Keratinocyte (primary cell): ENCODE results near the gene IFNA21. TPM values are rescaled to one million over a fixed set of nuclear protein-coding genes. Genes with fewer than 3 reads are reported as not detected.
A peak's percentile ranks its signal among the peaks of the same experiment; 100 is the strongest.
"Not testable (repeated sequence)": the region's sequence is repeated elsewhere in the genome, so short reads cannot be mapped to it uniquely, and the experiment has no call there.

ENCODE experiments used
- DNase-seq: peaks from one replicate; pipeline ENCODE4 v3.0.0-alpha.2; 2011; ENCODE audit warnings: low read depth, missing footprints, low spot score
- FAIRE-seq: peaks from 2 replicates; lab custom pipeline; 2011; peaks lifted over from hg19 to GRCh38; lab: Jason Lieb, UNC
- H2AFZ ChIP-seq: 2 replicates; pipeline ENCODE4 v1.6.0; 2012; ENCODE audit warnings: low read length, control low read depth, inconsistent platforms; ENCODE audit not compliant: control insufficient read depth
- H3K27ac ChIP-seq: 2 replicates; pipeline ENCODE4 v1.5.1; 2011; ENCODE audit warnings: low read length; ENCODE audit not compliant: control insufficient read depth, insufficient read depth
- H3K27me3 ChIP-seq: 3 replicates; pipeline ENCODE4 v1.6.0; 2011; ENCODE audit warnings: low read length; ENCODE audit not compliant: control insufficient read depth, insufficient read depth; ENCODE audit errors: extremely low read depth
- H3K36me3 ChIP-seq, 2 experiments: 2 replicates in 1 of 2; 3 replicates in 1 of 2; pipeline ENCODE4 v1.5.1; 2011; ENCODE audit warnings: low read length in 2 of 2, mild to moderate bottlenecking in 1 of 2; ENCODE audit not compliant: control insufficient read depth in 2 of 2, insufficient read depth in 2 of 2; ENCODE audit errors: extremely low read depth in 1 of 2
- H3K4me1 ChIP-seq: 3 replicates; pipeline ENCODE4 v1.5.1; 2011; ENCODE audit warnings: low read length; ENCODE audit not compliant: control insufficient read depth, insufficient read depth; ENCODE audit errors: extremely low read depth
- H3K4me2 ChIP-seq: 3 replicates; pipeline ENCODE4 v1.6.0; 2011; ENCODE audit warnings: low read depth, low read length; ENCODE audit not compliant: control insufficient read depth, insufficient read depth; ENCODE audit errors: extremely low read depth
- H3K4me3 ChIP-seq, 3 experiments: fragments of 200-600 bp in 1 of 3; sonication (generic) in 1 of 3; 2 replicates in 2 of 3; 3 replicates in 1 of 3; pipeline ENCODE4 v1.5.1; 2011 to 2016; ENCODE audit warnings: low read length in 3 of 3, mild to moderate bottlenecking in 3 of 3, control low read depth in 2 of 3, inconsistent platforms in 1 of 3, low read depth in 1 of 3, mixed read lengths in 1 of 3, mixed run types in 1 of 3, moderate library complexity in 1 of 3; ENCODE audit not compliant: control insufficient read depth in 2 of 3, insufficient read depth in 2 of 3; ENCODE audit errors: extremely low read depth in 1 of 3
- H3K79me2 ChIP-seq: 2 replicates; pipeline ENCODE4 v1.6.0; 2012; ENCODE audit warnings: low read length; ENCODE audit not compliant: control insufficient read depth, insufficient read depth
- H3K9ac ChIP-seq: 3 replicates; pipeline ENCODE4 v1.6.0; 2011; ENCODE audit warnings: low read length; ENCODE audit not compliant: control insufficient read depth, insufficient read depth; ENCODE audit errors: extremely low read depth
- H3K9me1 ChIP-seq: 3 replicates; pipeline ENCODE4 v1.6.0; 2011; ENCODE audit warnings: low read length; ENCODE audit not compliant: control insufficient read depth, insufficient read depth; ENCODE audit errors: extremely low read depth
- H3K9me3 ChIP-seq: 2 replicates; pipeline ENCODE4 v1.5.1; 2012; ENCODE audit warnings: low read depth, low read length; ENCODE audit not compliant: control insufficient read depth
- H4K20me1 ChIP-seq: 3 replicates; pipeline ENCODE4 v1.6.0; 2011; ENCODE audit warnings: low read length; ENCODE audit not compliant: control insufficient read depth, insufficient read depth; ENCODE audit errors: extremely low read depth
- dilution Hi-C: fragments of 300-500 bp; cut with MboI; formaldehyde crosslinking; loops from one replicate; pipeline ENCODE4 v1.7.0; 2020; ENCODE audit warnings: low sequenced_read_pairs; ENCODE audit not compliant: extremely low pct_ligation_motif_present
- polyA minus RNA-seq, 3 experiments: library from RNA; depleted of rRNA, polyadenylated mRNA; stranded (reverse); fragments of >200 nt; gene quantifications; 1 replicate in 1 of 3; 2 replicates in 1 of 3; 3 replicates in 1 of 3; pipeline ENCODE4 v1.2.3, GENCODE V29; 2011
- polyA plus RNA-seq, 5 experiments: library from polyadenylated mRNA; depleted of rRNA in 3 of 5; stranded (reverse) in 3 of 5; stranded (forward) in 1 of 5; unstranded in 1 of 5; fragments of >200 nt; gene quantifications; 1 replicate in 1 of 5; 2 replicates in 3 of 5; 3 replicates in 1 of 5; pipeline versions ENCODE4 v1.2.1 to v1.2.3, GENCODE V29; 2011 to 2012; ENCODE audit warnings: missing spikeins in 2 of 5, low read depth in 1 of 5, low replicate concordance in 1 of 5
- TF ChIP-seq, protein P1 (sequence below), 3 experiments: IDR thresholded peaks in 1 of 3; conservative IDR thresholded peaks in 1 of 3; optimal IDR thresholded peaks in 1 of 3; 2 replicates in 2 of 3; 3 replicates in 1 of 3; pipeline versions ENCODE3 to v1.5.1; 2011; ENCODE audit warnings: low read length in 3 of 3, mild to moderate bottlenecking in 3 of 3, moderate library complexity in 2 of 3, control low read depth in 1 of 3, inconsistent platforms in 1 of 3; ENCODE audit not compliant: insufficient read depth in 2 of 3; ENCODE audit errors: extremely low read depth in 1 of 3

The IFNA21 gene
- polyA plus RNA-seq (not detected in 3 replicates), polyA minus RNA-seq (not detected in 3 replicates)
- not detected for polyA plus RNA-seq (2011; ENCODE audit: low read depth)
- not detected in 2 replicates for polyA plus RNA-seq (2011; cell fraction: cytosol; rRNA removed)
- not detected in 2 replicates for polyA plus RNA-seq (2011; cell fraction: nucleus; rRNA removed)
- not detected in 2 replicates for polyA plus RNA-seq (2012; ENCODE audit: low replicate concordance)
- polyA minus RNA-seq (2011; cell fraction: cytosol; rRNA and poly(A)+ RNA removed) = not detected
- not detected in 2 replicates for polyA minus RNA-seq (2011; cell fraction: nucleus; rRNA and poly(A)+ RNA removed)

DNA sequence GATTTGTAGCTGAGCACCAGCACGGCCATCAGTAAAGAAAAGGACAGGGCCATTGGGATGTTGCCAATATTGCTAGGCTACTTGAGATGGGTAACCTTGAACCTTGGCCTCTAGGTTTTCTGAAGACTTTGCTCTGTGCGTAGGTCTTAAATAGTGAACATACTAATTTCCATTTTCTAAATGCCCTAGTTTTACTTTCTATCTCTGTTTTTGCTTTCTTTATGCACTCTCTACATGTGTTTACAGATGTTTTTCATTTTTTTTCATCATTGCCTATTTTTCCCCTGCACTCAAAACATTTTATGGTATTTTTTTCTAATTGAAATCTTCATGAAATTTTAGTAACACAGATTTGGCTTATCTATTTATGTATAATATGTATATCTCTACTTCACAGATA is at the start of gene IFNA21:
TSS of gene IFNA21 (minus strand) at position 101 of the 400 bp plus-strand sequence. CDS start at position 53, 48 bp downstream.
- FAIRE-seq, H3K4me2 ChIP-seq, H3K9me1 ChIP-seq, dilution Hi-C loops, H3K9ac ChIP-seq, H3K27me3 ChIP-seq, H3K79me2 ChIP-seq, H3K36me3 ChIP-seq, DNase-seq, H3K27ac ChIP-seq, H2AFZ ChIP-seq, H3K4me3 ChIP-seq, H3K9me3 ChIP-seq, H4K20me1 ChIP-seq, H3K4me1 ChIP-seq: not testable (repeated sequence)

DNA sequence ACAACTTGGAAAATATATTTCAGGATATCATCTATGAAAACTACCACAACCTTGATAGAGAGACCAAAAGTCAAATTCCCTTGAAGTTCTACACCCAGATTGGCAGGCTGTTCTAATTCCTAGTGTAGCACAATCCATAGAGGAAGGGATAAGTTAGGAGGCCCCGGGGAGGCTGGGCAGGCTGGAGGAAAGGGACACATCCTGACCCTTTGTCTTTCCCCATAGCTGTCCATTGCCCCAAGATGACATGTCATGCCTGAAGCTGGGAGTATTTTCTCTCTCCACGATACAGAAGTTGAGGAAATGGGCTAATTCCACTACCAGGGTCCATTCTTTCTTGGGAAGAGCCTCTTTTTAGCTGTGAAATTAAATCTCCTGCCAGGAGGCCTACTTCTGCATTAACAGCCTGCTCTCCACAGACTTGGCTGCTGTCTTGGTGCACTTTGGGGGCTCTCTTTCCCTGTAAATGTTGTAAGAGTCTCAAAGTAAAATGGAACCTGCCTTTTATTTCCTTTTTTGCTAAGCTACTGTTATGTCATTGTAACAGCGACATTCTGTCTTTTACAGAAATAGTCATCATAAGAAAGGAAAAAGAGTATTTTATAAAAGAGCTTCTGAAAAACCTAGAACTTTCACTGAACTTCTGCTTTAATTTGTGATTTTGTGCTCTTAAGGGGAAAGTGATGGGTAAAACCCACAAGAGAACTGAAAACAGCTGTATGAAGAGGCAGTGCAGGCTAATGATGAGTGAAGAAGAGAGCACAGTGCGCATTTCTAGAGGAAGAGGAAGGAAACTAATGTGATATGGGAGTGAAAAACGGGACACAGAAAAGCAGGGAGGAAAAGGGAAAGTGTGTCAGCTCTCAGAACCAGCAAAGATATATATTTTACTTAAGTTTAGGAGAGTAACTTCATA is 47.2 kb upstream of the IFNA21 start:
- dilution Hi-C loops, H4K20me1 ChIP-seq, H3K79me2 ChIP-seq, H2AFZ ChIP-seq, DNase-seq, H3K4me2 ChIP-seq, H3K9me3 ChIP-seq, H3K27ac ChIP-seq, H3K4me1 ChIP-seq, H3K27me3 ChIP-seq, H3K9me1 ChIP-seq, H3K4me3 ChIP-seq, H3K9ac ChIP-seq, H3K36me3 ChIP-seq: not testable (repeated sequence)
- TF ChIP-seq, protein P1, sequence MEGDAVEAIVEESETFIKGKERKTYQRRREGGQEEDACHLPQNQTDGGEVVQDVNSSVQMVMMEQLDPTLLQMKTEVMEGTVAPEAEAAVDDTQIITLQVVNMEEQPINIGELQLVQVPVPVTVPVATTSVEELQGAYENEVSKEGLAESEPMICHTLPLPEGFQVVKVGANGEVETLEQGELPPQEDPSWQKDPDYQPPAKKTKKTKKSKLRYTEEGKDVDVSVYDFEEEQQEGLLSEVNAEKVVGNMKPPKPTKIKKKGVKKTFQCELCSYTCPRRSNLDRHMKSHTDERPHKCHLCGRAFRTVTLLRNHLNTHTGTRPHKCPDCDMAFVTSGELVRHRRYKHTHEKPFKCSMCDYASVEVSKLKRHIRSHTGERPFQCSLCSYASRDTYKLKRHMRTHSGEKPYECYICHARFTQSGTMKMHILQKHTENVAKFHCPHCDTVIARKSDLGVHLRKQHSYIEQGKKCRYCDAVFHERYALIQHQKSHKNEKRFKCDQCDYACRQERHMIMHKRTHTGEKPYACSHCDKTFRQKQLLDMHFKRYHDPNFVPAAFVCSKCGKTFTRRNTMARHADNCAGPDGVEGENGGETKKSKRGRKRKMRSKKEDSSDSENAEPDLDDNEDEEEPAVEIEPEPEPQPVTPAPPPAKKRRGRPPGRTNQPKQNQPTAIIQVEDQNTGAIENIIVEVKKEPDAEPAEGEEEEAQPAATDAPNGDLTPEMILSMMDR (optimal IDR thresholded peaks at IDR 0.05 in 1 of 3, IDR thresholded peaks at IDR 0.05 in 1 of 3, conservative IDR thresholded peaks at IDR 0.05 in 1 of 3; ENCODE audit: extremely low read depth in 1 of 3, insufficient read depth in 2 of 3, low read length in 3 of 3) = peak; percentile 23 to 58 (median 43)
- peak; percentile 57 for FAIRE-seq

DNA sequence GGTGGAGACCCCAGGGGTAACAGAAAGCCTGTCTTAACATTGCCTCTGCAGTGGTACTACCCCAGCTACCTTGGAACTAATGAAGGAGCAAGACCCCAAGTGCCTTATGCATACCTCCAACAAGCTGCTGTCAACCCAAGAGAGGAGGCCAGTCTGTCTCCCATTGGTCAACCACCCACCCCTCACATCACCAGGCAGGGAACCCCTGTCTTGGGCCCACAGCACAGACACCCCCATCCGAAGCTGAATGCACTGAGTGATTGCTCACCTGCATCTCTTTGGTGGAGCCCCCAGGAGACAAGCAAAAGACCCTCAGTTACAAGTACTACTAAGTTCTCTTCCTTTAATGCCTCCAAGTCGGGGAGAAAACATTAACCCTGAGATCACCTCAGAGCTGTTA is 45.7 kb upstream of the IFNA21 start:
- H3K4me1 ChIP-seq, H3K79me2 ChIP-seq, dilution Hi-C loops, DNase-seq, H3K27me3 ChIP-seq, FAIRE-seq, H3K27ac ChIP-seq, H3K9ac ChIP-seq, H3K9me1 ChIP-seq, H3K4me3 ChIP-seq, H3K9me3 ChIP-seq, H3K4me2 ChIP-seq, H4K20me1 ChIP-seq, H3K36me3 ChIP-seq, H2AFZ ChIP-seq: not testable (repeated sequence)

- FAIRE-seq, DNase-seq, H3K36me3 ChIP-seq, H4K20me1 ChIP-seq, H3K9me3 ChIP-seq, H3K27me3 ChIP-seq, dilution Hi-C loops, H3K4me2 ChIP-seq, H3K27ac ChIP-seq, H3K79me2 ChIP-seq, H3K4me1 ChIP-seq, H3K4me3 ChIP-seq, H3K9me1 ChIP-seq, H2AFZ ChIP-seq, H3K9ac ChIP-seq: not testable (repeated sequence)
Observed at GRCh38 chr9:21210782-21211181, 44.3 kb upstream of the IFNA21 start.
